HL-60 (cell line): Measurements from ENCODE around the gene SERPINA9.

Experiments
- DNase-seq, 2 experiments: peaks; one replicate each; pipeline ENCODE4 v3.0.0-alpha.2; 2010 to 2020; ENCODE audit warnings: low read depth in 1 of 2, low spot score in 1 of 2
- H3K27ac ChIP-seq: fragments of 250-450 bp; sonication (Bioruptor Pico); replicated peaks from 2 replicates; pipeline ENCODE4 v1.5.1; 2020; ENCODE audit warnings: mild to moderate bottlenecking, moderate library complexity
- H3K27me3 ChIP-seq: fragments of 250-450 bp; sonication (Bioruptor Pico); 2 replicates; pipeline ENCODE4 v1.5.1; 2021; ENCODE audit warnings: mild to moderate bottlenecking, moderate library complexity; ENCODE audit not compliant: insufficient read depth, poor library complexity, severe bottlenecking
- H3K4me3 ChIP-seq: replicated peaks from 2 replicates; pipeline ENCODE4 v1.5.1; 2011; ENCODE audit warnings: mild to moderate bottlenecking, control low read depth, low read length; ENCODE audit not compliant: insufficient read depth
- GABPA ChIP-seq: IDR thresholded peaks from 2 replicates; pipeline ENCODE4 v1.6.1; 2012; ENCODE audit warnings: low read depth
- POLR2AphosphoS5 ChIP-seq: IDR thresholded peaks from 2 replicates; pipeline ENCODE4 v1.6.1; 2012; ENCODE audit warnings: low read depth
- SPI1 ChIP-seq: IDR thresholded peaks from 2 replicates; pipeline ENCODE4 v1.6.1; 2012; ENCODE audit warnings: low read depth, mild to moderate bottlenecking, borderline replicate concordance
- TF ChIP-seq, protein P1 (sequence below): IDR thresholded peaks from one replicate; pipeline ENCODE4 v1.5.1; 2011; ENCODE audit warnings: low read length, control low read depth, inconsistent platforms; ENCODE audit not compliant: insufficient read depth
- TF ChIP-seq, protein P2 (sequence below): IDR thresholded peaks from 2 replicates; pipeline ENCODE4 v1.6.1; 2012; ENCODE audit warnings: low read depth; ENCODE audit not compliant: insufficient replicate concordance

The SERPINA9 gene

DNA sequence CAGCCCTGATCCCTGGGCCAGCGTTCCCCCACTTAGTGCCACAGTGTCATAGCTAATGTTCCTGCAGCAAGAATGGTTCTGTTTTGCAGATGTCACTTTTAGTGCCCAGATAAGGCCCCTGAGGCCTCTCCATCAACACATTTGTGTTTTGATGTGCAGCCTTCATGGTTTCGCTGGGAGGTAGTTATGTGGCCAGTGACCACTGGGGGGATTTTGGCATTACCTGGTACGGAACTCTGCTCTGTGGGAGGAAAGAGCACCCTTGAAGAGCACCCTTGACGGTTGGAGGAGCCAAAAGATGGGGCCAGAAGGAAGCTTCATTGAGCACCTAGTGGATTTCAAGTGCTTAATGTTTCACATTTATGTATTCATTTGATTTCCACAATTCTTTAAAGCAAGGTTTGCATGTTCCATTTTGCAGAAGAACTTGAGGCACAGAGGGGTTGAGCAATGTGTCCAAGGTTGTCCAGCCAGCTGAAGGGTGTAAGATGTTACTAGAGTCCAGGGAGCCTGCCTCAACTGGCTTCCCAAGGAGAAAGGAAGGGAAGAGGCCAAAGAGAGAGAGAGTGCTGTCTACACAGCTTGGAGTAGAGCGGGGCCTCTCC lies 36.4 kb downstream of the SERPINA9 start:
- no peaks in the 10 kb centered on the region for H3K27me3 ChIP-seq
- TF ChIP-seq, protein P1, sequence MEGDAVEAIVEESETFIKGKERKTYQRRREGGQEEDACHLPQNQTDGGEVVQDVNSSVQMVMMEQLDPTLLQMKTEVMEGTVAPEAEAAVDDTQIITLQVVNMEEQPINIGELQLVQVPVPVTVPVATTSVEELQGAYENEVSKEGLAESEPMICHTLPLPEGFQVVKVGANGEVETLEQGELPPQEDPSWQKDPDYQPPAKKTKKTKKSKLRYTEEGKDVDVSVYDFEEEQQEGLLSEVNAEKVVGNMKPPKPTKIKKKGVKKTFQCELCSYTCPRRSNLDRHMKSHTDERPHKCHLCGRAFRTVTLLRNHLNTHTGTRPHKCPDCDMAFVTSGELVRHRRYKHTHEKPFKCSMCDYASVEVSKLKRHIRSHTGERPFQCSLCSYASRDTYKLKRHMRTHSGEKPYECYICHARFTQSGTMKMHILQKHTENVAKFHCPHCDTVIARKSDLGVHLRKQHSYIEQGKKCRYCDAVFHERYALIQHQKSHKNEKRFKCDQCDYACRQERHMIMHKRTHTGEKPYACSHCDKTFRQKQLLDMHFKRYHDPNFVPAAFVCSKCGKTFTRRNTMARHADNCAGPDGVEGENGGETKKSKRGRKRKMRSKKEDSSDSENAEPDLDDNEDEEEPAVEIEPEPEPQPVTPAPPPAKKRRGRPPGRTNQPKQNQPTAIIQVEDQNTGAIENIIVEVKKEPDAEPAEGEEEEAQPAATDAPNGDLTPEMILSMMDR, result no peak
- TF ChIP-seq GABPA (no peak), SPI1 (no peak), POLR2AphosphoS5 (no peak)
- TF ChIP-seq, protein P2, sequence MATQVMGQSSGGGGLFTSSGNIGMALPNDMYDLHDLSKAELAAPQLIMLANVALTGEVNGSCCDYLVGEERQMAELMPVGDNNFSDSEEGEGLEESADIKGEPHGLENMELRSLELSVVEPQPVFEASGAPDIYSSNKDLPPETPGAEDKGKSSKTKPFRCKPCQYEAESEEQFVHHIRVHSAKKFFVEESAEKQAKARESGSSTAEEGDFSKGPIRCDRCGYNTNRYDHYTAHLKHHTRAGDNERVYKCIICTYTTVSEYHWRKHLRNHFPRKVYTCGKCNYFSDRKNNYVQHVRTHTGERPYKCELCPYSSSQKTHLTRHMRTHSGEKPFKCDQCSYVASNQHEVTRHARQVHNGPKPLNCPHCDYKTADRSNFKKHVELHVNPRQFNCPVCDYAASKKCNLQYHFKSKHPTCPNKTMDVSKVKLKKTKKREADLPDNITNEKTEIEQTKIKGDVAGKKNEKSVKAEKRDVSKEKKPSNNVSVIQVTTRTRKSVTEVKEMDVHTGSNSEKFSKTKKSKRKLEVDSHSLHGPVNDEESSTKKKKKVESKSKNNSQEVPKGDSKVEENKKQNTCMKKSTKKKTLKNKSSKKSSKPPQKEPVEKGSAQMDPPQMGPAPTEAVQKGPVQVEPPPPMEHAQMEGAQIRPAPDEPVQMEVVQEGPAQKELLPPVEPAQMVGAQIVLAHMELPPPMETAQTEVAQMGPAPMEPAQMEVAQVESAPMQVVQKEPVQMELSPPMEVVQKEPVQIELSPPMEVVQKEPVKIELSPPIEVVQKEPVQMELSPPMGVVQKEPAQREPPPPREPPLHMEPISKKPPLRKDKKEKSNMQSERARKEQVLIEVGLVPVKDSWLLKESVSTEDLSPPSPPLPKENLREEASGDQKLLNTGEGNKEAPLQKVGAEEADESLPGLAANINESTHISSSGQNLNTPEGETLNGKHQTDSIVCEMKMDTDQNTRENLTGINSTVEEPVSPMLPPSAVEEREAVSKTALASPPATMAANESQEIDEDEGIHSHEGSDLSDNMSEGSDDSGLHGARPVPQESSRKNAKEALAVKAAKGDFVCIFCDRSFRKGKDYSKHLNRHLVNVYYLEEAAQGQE, result no peak
- no peak overlapping the region for H3K27ac ChIP-seq
- DNase-seq, result no peak
- H3K4me3 ChIP-seq, result no peak overlapping the region

DNA sequence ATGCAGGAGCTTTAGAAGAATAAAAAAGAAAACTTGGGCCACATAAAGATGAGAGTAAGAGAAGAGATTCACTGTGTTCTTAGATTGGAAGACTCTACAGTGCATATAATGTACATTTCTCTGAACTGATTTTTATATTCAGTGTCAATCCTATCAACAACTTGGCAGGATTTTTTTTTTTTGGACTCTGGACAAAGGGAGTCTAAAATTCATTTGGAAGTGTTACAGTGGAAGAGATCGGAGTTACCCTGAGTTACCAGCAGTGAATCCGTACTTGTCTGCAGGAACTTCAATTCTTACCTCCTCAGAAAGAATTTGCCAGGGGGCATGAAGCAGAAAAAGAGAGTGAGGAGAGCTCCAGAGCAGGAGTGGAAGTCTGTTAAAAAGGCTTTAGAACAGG lies 47.4 kb downstream of the SERPINA9 start:
- peaks cover 2% of the 10 kb centered on the region for H3K27me3 ChIP-seq
- DNase-seq, result no peak
- H3K4me3 ChIP-seq, result no peak overlapping the region
- no peak overlapping the region for H3K27ac ChIP-seq
- TF ChIP-seq, protein P1, result no peak
- TF ChIP-seq GABPA (no peak), SPI1 (no peak), POLR2AphosphoS5 (no peak)
- TF ChIP-seq, protein P2, result no peak

DNA sequence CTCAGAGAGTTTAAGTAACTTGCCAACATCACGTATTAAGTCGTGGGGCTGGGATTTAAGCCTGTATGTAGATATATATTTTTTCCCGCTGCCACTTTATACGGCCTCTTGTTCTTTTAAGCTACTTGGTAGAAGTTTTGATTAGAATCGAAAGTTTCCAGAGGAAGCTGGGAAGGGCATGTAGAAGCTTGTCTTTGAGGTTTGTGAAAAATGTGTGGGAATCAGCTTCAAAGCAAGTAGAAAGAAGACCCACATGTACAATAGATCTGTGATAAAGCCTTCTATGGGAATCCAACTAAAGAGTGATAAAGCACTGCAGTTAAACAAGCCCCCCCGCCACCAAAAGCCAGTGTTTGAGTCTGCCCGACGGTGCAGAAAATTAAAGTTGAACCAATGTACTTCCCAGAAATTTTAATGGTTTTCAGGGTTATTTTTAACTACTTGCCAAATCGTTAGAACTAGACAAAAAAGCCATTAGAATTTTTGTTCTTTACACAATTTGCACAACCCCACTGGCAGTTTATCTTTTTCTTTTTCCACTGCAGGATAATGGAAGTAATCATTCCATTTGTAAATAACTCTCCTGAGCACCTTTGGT lies 48.9 kb downstream of the SERPINA9 start:
- TF ChIP-seq SPI1 (no peak), POLR2AphosphoS5 (no peak), GABPA (no peak)
- TF ChIP-seq, protein P1, result no peak
- TF ChIP-seq, protein P2, result no peak
- H3K27me3 ChIP-seq, result peaks cover 2% of the 10 kb centered on the region
- DNase-seq, result no peak

More for the DNA sequence above, 48.9 kb downstream of the SERPINA9 start:
- no peak overlapping the region for H3K27ac ChIP-seq
- H3K4me3 ChIP-seq, result no peak overlapping the region
